Neural progenitor cell (in vitro differentiated cells): ENCODE measurements around the gene SPN. TPM values are rescaled to one million over a fixed set of nuclear protein-coding genes. Genes with fewer than 3 reads are reported as not detected.

Experiments
- DNase-seq: peaks from one replicate; pipeline ENCODE4 v3.0.0-alpha.2; 2016; ENCODE audit warnings: low spot score
- H2AFZ ChIP-seq: fragments of 200-600 bp; sonication (generic); replicated peaks from 2 replicates; pipeline ENCODE4 v1.6.1; 2016; ENCODE audit warnings: antibody characterized with exemption
- H3F3A ChIP-seq: fragments of 200-600 bp; sonication (generic); 2 replicates; pipeline ENCODE4 v1.6.1; 2016; ENCODE audit warnings: antibody characterized with exemption, low read depth
- H3K27ac ChIP-seq: fragments of 200-600 bp; sonication (generic); 2 replicates; pipeline ENCODE4 v1.5.1; 2016; ENCODE audit warnings: mild to moderate bottlenecking
- H3K27me3 ChIP-seq: fragments of 200-600 bp; sonication (generic); 2 replicates; pipeline ENCODE4 v1.6.1; 2016; ENCODE audit warnings: mild to moderate bottlenecking, moderate library complexity
- H3K36me3 ChIP-seq: fragments of 200-600 bp; sonication (generic); 2 replicates; pipeline ENCODE4 v1.5.1; 2016
- H3K4me1 ChIP-seq: fragments of 200-600 bp; sonication (generic); 2 replicates; pipeline ENCODE4 v1.6.1; 2016; ENCODE audit warnings: mixed run types
- H3K4me2 ChIP-seq: fragments of 200-600 bp; sonication (generic); 2 replicates; pipeline ENCODE4 v1.6.1; 2016
- H3K4me3 ChIP-seq: fragments of 200-600 bp; sonication (generic); 2 replicates; pipeline ENCODE4 v1.5.1; 2016
- H3K79me2 ChIP-seq: fragments of 200-600 bp; sonication (generic); 2 replicates; pipeline ENCODE4 v1.6.1; 2016; ENCODE audit warnings: low read depth
- H3K9ac ChIP-seq: fragments of 200-600 bp; sonication (generic); 2 replicates; pipeline ENCODE4 v1.6.1; 2016
- H3K9me3 ChIP-seq: fragments of 200-600 bp; sonication (generic); 2 replicates; pipeline ENCODE4 v1.5.1; 2016; ENCODE audit warnings: low read depth
- H4K20me1 ChIP-seq: fragments of 200-600 bp; sonication (generic); 2 replicates; pipeline ENCODE4 v1.6.1; 2016; ENCODE audit warnings: low read depth
- H3K27ac Mint-ChIP-seq: 3 replicates; pipeline ENCODE4 v1.8.0; 2021; ENCODE audit warnings: mixed read lengths
- H3K27me3 Mint-ChIP-seq: 2 replicates; pipeline ENCODE4 v1.8.0; 2022; ENCODE audit warnings: low read depth, mild to moderate bottlenecking, inconsistent platforms, moderate library complexity, mixed read lengths; ENCODE audit not compliant: insufficient read depth
- H3K36me3 Mint-ChIP-seq: 3 replicates; pipeline ENCODE4 v1.8.0; 2021; ENCODE audit warnings: mixed read lengths
- H3K4me1 Mint-ChIP-seq: 3 replicates; pipeline ENCODE4 v1.8.0; 2021; ENCODE audit warnings: mixed read lengths
- H3K4me3 Mint-ChIP-seq: 3 replicates; pipeline ENCODE4 v1.8.0; 2021; ENCODE audit warnings: mild to moderate bottlenecking, moderate library complexity, mixed read lengths
- H3K9me3 Mint-ChIP-seq: 3 replicates; pipeline ENCODE4 v1.8.0; 2020; ENCODE audit warnings: mixed read lengths
- CTCF ChIP-seq: fragments of 200-600 bp; sonication (generic); IDR thresholded peaks from 2 replicates; pipeline ENCODE4 v1.5.1; 2017; ENCODE audit warnings: antibody characterized with exemption, mild to moderate bottlenecking
- EZH2 ChIP-seq: fragments of 200-600 bp; sonication (generic); IDR thresholded peaks from 2 replicates; pipeline ENCODE4 v1.6.1; 2017; ENCODE audit warnings: antibody characterized with exemption, mild to moderate bottlenecking, moderate library complexity
- EZH2phosphoT487 ChIP-seq: fragments of 200-600 bp; sonication (generic); IDR thresholded peaks from 2 replicates; pipeline ENCODE4 v1.6.1; 2017; ENCODE audit warnings: antibody characterized with exemption
- total RNA-seq: library from RNA; depleted of rRNA; stranded (reverse); fragments of >200 nt; gene quantifications from 2 replicates; pipeline ENCODE4 v1.2.3, GENCODE V29; 2015; ENCODE audit warnings: low replicate concordance

The SPN gene
- total RNA-seq, 1 donor from 2014 or later = 0.02 TPM

GRCh38 chr16:29643596-29643995, 19.5 kb upstream of the SPN start:
- H3K27ac Mint-ChIP-seq = no peak overlapping the region
- no peaks in the 10 kb centered on the region for H3K36me3 Mint-ChIP-seq
- DNase-seq = no peak
- no peaks in the 10 kb centered on the region for H3K9me3 ChIP-seq
- TF ChIP-seq EZH2 = no peak
- no peak for TF ChIP-seq CTCF
- no peak for TF ChIP-seq EZH2phosphoT487
- no peak overlapping the region for H3K9ac ChIP-seq
- no peaks in the 10 kb centered on the region for H3K79me2 ChIP-seq
- H3K27me3 Mint-ChIP-seq = no peaks in the 10 kb centered on the region
- H3F3A ChIP-seq = no peaks in the 10 kb centered on the region
- no peaks in the 10 kb centered on the region for H3K4me1 ChIP-seq
- no peak overlapping the region for H3K4me3 Mint-ChIP-seq
- no peak overlapping the region for H2AFZ ChIP-seq
- H3K4me1 Mint-ChIP-seq = peaks cover 4% of the 10 kb centered on the region
- H4K20me1 ChIP-seq = no peaks in the 10 kb centered on the region
- no peaks in the 10 kb centered on the region for H3K36me3 ChIP-seq
- H3K27ac ChIP-seq = no peak overlapping the region
- no peak overlapping the region for H3K4me3 ChIP-seq
- H3K27me3 ChIP-seq = no peaks in the 10 kb centered on the region
- H3K4me2 ChIP-seq = no peak overlapping the region
- no peaks in the 10 kb centered on the region for H3K9me3 Mint-ChIP-seq

GRCh38 chr16:29644338-29644857, 18.6 kb upstream of the SPN start:
- Histone ChIP-seq H3F3A (peaks cover 3% of the 10 kb centered on the region), H4K20me1 (no peaks in the 10 kb centered on the region), H3K27ac (no peak overlapping the region), H2AFZ (no peak overlapping the region), H3K4me2 (no peak overlapping the region), H3K9me3 (no peaks in the 10 kb centered on the region), H3K4me1 (peaks cover 1% of the 10 kb centered on the region), H3K4me3 (no peak overlapping the region), H3K27me3 (no peaks in the 10 kb centered on the region), H3K36me3 (no peaks in the 10 kb centered on the region), H3K9ac (no peak overlapping the region), H3K79me2 (no peaks in the 10 kb centered on the region)
- Mint-ChIP-seq H3K4me3 (peak overlapping the region; percentile 2), H3K36me3 (no peaks in the 10 kb centered on the region), H3K9me3 (no peaks in the 10 kb centered on the region), H3K4me1 (peaks cover 4% of the 10 kb centered on the region), H3K27ac (no peak overlapping the region), H3K27me3 (no peaks in the 10 kb centered on the region)
- DNase-seq = no peak
- no peak for TF ChIP-seq CTCF
- no peak for TF ChIP-seq EZH2phosphoT487
- no peak for TF ChIP-seq EZH2

- H3K79me2 ChIP-seq = no peaks in the 10 kb centered on the region
- no peaks in the 10 kb centered on the region for H3K9me3 Mint-ChIP-seq
- H3K4me1 Mint-ChIP-seq = peaks cover 9% of the 10 kb centered on the region
- no peaks in the 10 kb centered on the region for H3K36me3 ChIP-seq
- DNase-seq = no peak
- no peaks in the 10 kb centered on the region for H4K20me1 ChIP-seq
- H3K4me3 ChIP-seq = no peak overlapping the region
- H3K4me1 ChIP-seq = peaks cover 7% of the 10 kb centered on the region
- H3K27me3 ChIP-seq = no peaks in the 10 kb centered on the region
- H3F3A ChIP-seq = peaks cover 8% of the 10 kb centered on the region
- no peaks in the 10 kb centered on the region for H3K36me3 Mint-ChIP-seq
- no peaks in the 10 kb centered on the region for H3K9me3 ChIP-seq
- no peak overlapping the region for H3K9ac ChIP-seq
- H3K27ac Mint-ChIP-seq = no peak overlapping the region
- no peak overlapping the region for H3K4me2 ChIP-seq
- no peak overlapping the region for H3K27ac ChIP-seq
- TF ChIP-seq EZH2phosphoT487 (no peak), EZH2 (no peak), CTCF (no peak)
- H3K4me3 Mint-ChIP-seq = no peak overlapping the region
- H3K27me3 Mint-ChIP-seq = no peaks in the 10 kb centered on the region
- peak overlapping the region; percentile 89 for H2AFZ ChIP-seq
Measured at GRCh38 chr16:29644973-29645693, 17.9 kb upstream of the SPN start.
